ENCODE results near the gene RAP1GAP2. TPM values are rescaled to one million over a fixed set of nuclear protein-coding genes. Genes with fewer than 3 reads are reported as not detected.

The RAP1GAP2 gene
- total RNA-seq, 2 experiments from 2014 or later: 11.3 to 28.2 TPM

DNA sequence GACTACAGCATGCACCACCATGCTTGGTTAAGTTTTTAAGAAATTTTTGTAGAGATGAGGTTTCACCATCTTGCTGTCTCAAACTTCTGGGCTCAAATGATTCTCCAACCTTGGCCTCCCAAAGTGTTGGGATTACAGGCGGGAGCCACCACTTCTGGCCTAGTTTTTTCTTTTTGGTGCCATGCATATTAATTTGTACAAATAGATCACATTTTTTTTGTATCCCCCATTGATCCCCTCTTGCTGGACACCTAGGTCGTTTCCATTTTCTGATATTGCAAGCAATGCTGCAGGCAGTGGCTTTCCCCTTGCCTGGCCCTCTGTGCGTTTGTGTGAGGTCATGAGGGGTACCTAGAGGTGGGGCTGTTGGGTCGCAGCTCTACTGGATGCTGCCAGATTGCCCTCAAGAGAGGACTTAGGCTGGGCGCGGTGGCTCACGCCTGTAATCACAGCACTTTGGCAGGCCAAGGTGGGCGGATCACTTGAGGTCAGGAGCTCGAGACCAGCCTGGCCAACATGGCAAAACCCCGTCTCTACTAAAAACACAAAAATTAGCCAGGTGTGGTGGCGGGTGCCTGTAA, 23.8 kb downstream of the RAP1GAP2 start:
- H3K9me3 ChIP-seq (ENCODE audit: low read length): no peaks in the 10 kb centered on the region
- H2AFZ ChIP-seq (ENCODE audit: low read length): no peak overlapping the region
- CTCF ChIA-PET (ENCODE audit: unreplicated experiment): no interaction called here
- H3K27ac ChIP-seq (ENCODE audit: low read depth, low read length, poor library complexity, severe bottlenecking): no peak overlapping the region
- POLR2A ChIA-PET: no interaction called here
- intact Hi-C loops (cut with micrococcal nuclease; ENCODE audit: unreplicated experiment): no loop called here
- peaks cover 15% of the 10 kb centered on the region for H3K4me1 ChIP-seq (ENCODE audit: insufficient read depth, low read length, poor library complexity, severe bottlenecking)
- no peak for DNase-seq (ENCODE audit: low spot score)
- no peaks in the 10 kb centered on the region for H3K9me2 ChIP-seq (ENCODE audit: insufficient read depth, low read length)
- H3K79me2 ChIP-seq (ENCODE audit: insufficient read depth, low read depth, low read length): no peaks in the 10 kb centered on the region
- H3K4me2 ChIP-seq (ENCODE audit: low read length): no peak overlapping the region
- no TSS peak for BruUV-seq (replicated peaks)
- no peak overlapping the region for H3K4me3 ChIP-seq (ENCODE audit: low read depth, low read length, poor library complexity, severe bottlenecking)
- H3K36me3 ChIP-seq (ENCODE audit: insufficient read depth, low read length): no peaks in the 10 kb centered on the region
- no peak for TF ChIP-seq EZH2phosphoT487 (IDR thresholded peaks at IDR 0.05; ENCODE audit: borderline replicate concordance, low read depth, low read length)
- TF ChIP-seq CTCF (conservative IDR thresholded peaks at IDR 0.05; ENCODE audit: low read length): no peak
- no peaks in the 10 kb centered on the region for H4K20me1 ChIP-seq (ENCODE audit: insufficient read depth, low read length)

DNA sequence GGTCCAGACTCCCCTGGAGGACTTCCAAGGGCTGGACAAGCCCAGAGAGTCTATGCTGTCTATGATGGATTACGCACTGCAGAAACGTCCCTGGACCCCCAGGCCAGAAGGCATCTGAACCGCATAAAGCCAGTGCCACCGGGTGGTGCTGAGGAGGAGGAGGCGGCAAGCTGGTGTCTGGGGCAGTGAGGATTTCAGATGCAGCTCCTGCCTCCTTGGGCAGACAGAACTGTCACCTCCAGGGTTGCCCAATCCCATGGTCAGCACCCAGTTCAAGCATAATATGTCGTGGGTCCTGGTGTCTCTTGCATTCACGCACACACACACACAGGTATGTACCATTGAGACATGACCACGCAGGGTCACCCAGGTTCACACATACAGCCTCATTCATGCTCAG, 25.6 kb downstream of the RAP1GAP2 start:
- peaks cover 13% of the 10 kb centered on the region for H3K4me1 ChIP-seq (ENCODE audit: insufficient read depth, low read length, poor library complexity, severe bottlenecking)
- TF ChIP-seq EZH2phosphoT487 (IDR thresholded peaks at IDR 0.05; ENCODE audit: borderline replicate concordance, low read depth, low read length): no peak
- peak; percentile 21; the same call in 1 of the 2 replicates for TF ChIP-seq CTCF (conservative IDR thresholded peaks at IDR 0.05; ENCODE audit: low read length)
- H3K79me2 ChIP-seq (ENCODE audit: insufficient read depth, low read depth, low read length): no peaks in the 10 kb centered on the region
- no peaks in the 10 kb centered on the region for H4K20me1 ChIP-seq (ENCODE audit: insufficient read depth, low read length)
- ChIA-PET CTCF (ENCODE audit: unreplicated experiment) (no interaction called here), POLR2A (no interaction called here)
- no TSS peak for BruUV-seq (replicated peaks)
- H3K9me2 ChIP-seq (ENCODE audit: insufficient read depth, low read length): no peaks in the 10 kb centered on the region
- no peak for DNase-seq (ENCODE audit: low spot score)
- no peak overlapping the region for H2AFZ ChIP-seq (ENCODE audit: low read length)
- no peaks in the 10 kb centered on the region for H3K36me3 ChIP-seq (ENCODE audit: insufficient read depth, low read length)
- H3K9me3 ChIP-seq (ENCODE audit: low read length): no peaks in the 10 kb centered on the region
- H3K4me3 ChIP-seq (ENCODE audit: low read depth, low read length, poor library complexity, severe bottlenecking): no peak overlapping the region
- intact Hi-C loops (cut with micrococcal nuclease; ENCODE audit: unreplicated experiment): no loop called here
- no peak overlapping the region for H3K4me2 ChIP-seq (ENCODE audit: low read length)
- H3K27ac ChIP-seq (ENCODE audit: low read depth, low read length, poor library complexity, severe bottlenecking): no peak overlapping the region

DNA sequence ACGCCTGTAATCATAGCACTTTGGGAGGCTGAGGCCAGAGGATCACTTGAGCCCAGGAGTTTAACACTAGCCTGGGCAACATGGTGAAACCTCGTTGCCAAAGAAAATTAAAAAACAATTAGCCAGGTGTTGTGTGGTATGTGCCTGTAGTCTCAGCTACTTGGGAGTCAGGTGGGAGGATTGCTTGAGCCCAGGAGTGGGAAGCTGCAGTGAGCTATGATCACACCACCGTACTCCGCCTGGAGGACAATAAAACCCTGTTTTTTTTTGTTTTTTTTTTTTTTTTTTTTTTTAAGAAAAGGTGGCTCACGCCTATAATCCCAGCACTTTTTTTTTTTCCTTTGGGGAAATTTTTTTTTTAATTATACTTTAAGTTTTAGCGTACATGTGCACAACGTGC, 26.1 kb downstream of the RAP1GAP2 start:
- Histone ChIP-seq H3K4me1 (ENCODE audit: insufficient read depth, low read length, poor library complexity, severe bottlenecking) (peaks cover 13% of the 10 kb centered on the region), H3K79me2 (ENCODE audit: insufficient read depth, low read depth, low read length) (no peaks in the 10 kb centered on the region), H2AFZ (ENCODE audit: low read length) (no peak overlapping the region), H3K4me2 (ENCODE audit: low read length) (no peak overlapping the region), H4K20me1 (ENCODE audit: insufficient read depth, low read length) (no peaks in the 10 kb centered on the region), H3K9me2 (ENCODE audit: insufficient read depth, low read length) (no peaks in the 10 kb centered on the region), H3K27ac (ENCODE audit: low read depth, low read length, poor library complexity, severe bottlenecking) (no peak overlapping the region), H3K36me3 (ENCODE audit: insufficient read depth, low read length) (no peaks in the 10 kb centered on the region), H3K9me3 (ENCODE audit: low read length) (no peaks in the 10 kb centered on the region), H3K4me3 (ENCODE audit: low read depth, low read length, poor library complexity, severe bottlenecking) (no peak overlapping the region)
- BruUV-seq (replicated peaks): no TSS peak
- no peak for DNase-seq (ENCODE audit: low spot score)
- POLR2A ChIA-PET: no interaction called here
- intact Hi-C loops (cut with micrococcal nuclease; ENCODE audit: unreplicated experiment): no loop called here
- CTCF ChIA-PET (ENCODE audit: unreplicated experiment): no interaction called here
- TF ChIP-seq CTCF (conservative IDR thresholded peaks at IDR 0.05; ENCODE audit: low read length): no peak
- TF ChIP-seq EZH2phosphoT487 (IDR thresholded peaks at IDR 0.05; ENCODE audit: borderline replicate concordance, low read depth, low read length): no peak
